GM12892 (cell line): ENCODE measurements around the gene SLC7A1.

Source experiments
- POLR2A ChIP-seq: IDR thresholded peaks from 2 replicates; pipeline ENCODE4 v1.6.1; 2011; ENCODE audit warnings: low read depth, low read length, control low read depth
- POLR2AphosphoS5 ChIP-seq: IDR thresholded peaks from 2 replicates; pipeline ENCODE4 v1.6.1; 2011; ENCODE audit warnings: low read depth, low read length, control low read depth

GRCh38 chr13:29550430-29550988 lies 45.0 kb downstream of the SLC7A1 start:
- TF ChIP-seq POLR2AphosphoS5 = no peak
- TF ChIP-seq POLR2A = no peak
